HG03175 (cell line): ENCODE results near the gene RAB1A.
"Not testable (repeated sequence)": the region's sequence is repeated elsewhere in the genome, so short reads cannot be mapped to it uniquely, and the experiment has no call there.

Experiments used
- ATAC-seq: cut with Tn5 transposase; IDR thresholded peaks from one replicate; pipeline ENCODE4 v1.9.1; 2021; ENCODE audit warnings: mild to moderate bottlenecking, moderate library complexity; ENCODE audit not compliant: unreplicated experiment

Gene RAB1A

DNA sequence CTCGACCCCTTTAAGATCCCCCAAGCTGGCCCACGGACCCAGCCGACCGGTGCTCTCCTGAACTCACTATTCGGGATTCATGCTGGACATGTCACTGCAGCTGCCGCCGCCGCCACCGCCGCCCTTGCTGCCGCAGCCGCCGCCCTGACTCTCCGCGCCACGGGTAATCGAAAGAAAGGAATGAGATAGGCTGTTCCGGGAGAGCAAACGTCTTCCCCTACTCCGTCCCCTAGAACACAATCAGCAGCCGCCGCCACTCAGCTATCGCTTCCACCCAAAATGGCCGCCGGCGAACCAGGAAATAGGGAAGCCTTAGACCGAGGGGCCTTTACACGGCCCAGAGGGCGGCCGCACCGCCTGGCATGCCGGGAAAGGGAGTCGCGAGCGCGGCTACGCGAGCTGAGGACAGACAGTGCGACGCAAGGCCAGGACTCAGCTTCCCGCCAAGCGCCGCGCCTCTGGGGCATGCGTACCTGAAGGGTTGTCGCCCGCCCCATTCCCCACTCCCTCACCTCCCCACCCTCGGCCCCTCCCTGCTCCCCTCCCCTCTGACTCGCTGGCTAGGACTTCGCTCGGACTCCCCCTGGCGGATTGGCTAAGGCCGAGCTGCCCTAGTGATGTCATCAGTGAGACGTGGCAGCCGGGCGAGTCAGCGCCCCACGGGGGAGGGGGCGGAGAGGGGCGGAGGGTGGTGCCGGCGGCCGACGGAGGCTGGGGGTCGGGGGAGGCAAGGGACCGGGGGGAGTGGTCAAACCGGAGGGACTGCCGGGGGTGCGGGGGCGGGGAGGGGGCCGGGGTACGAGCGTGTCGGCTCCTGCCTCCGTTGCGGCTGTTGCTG is at the start of gene RAB1A:
Gene RAB1A, minus strand, starts transcription at position 281 of the 838 bp plus-strand sequence. Its CDS starts 191 bp downstream, at position 90.
- peak; percentile 97 for ATAC-seq

- ATAC-seq = no peak
Measured at GRCh38 chr2:65177751-65178442, 48.0 kb upstream of the RAB1A start.

DNA sequence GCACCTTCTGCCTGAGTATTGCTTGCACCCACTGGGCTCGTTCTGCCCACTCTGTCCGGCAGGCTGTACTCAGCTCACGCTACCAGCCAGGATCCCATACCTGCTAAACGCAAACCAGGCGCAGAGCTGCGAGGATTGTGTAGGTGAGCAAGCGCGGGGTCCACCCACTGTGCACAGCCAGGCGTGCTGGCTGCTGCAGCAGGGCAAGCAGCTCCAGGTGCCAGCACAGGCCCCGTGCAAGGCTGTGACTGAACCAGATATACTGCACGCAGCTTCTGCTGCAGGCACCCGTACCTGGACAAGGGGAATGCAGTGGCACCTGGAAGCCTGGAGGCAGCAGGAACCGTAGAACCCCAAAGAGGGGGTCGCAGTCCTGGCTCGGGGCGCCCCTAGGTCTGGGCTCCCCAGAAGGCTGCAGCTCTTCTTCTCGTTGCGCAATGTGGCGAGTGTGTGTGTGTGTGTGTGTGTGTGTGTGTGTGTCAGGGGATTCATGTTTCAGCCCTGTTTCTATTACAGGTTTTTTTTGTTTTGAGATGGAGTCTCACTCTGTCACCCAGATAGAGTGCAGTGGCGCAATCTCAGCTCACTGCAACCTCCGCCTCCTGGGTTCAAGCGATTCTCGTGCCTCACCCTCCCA is 46.1 kb upstream of the RAB1A start:
- ATAC-seq = no peak

GRCh38 chr2:65174031-65174430 is 44.1 kb upstream of the RAB1A start:
- not testable (repeated sequence) for ATAC-seq

DNA sequence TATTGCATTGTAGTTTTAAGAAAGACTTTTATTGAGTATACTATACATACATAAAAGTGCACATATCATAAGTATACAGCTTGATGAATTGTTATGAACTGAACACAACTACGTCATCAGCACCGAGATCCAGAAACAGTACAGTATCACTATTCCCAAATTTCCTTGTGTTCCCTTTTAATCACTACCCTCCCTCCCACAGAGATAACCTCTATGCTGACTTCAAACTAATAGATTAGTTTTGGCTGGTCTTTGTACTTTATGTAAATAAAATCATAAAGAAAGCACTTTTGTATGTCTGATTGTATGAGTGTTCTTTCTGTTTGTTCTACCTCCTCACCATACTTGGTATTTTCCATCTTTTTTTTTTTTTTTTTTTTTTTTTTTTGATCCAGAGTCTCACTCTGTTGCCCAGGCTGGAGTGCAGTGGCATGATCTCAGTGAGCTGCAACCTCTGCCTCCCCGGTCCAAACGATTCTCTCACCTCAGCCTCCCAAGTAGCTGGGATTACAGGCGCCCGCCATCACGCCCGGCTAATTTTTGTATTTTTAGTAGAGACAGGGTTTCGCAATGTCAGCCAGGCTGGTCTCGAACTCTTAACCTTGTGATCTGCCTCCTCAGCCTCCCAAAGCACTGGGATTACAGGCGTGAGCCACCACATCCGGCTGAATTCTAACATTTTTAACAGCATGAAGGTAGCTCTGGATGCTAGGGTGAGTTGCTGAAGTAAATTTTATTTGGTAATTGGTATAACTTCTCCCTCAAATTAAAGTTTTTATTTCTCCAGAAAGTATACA is 43.3 kb upstream of the RAB1A start:
- no peak for ATAC-seq

DNA sequence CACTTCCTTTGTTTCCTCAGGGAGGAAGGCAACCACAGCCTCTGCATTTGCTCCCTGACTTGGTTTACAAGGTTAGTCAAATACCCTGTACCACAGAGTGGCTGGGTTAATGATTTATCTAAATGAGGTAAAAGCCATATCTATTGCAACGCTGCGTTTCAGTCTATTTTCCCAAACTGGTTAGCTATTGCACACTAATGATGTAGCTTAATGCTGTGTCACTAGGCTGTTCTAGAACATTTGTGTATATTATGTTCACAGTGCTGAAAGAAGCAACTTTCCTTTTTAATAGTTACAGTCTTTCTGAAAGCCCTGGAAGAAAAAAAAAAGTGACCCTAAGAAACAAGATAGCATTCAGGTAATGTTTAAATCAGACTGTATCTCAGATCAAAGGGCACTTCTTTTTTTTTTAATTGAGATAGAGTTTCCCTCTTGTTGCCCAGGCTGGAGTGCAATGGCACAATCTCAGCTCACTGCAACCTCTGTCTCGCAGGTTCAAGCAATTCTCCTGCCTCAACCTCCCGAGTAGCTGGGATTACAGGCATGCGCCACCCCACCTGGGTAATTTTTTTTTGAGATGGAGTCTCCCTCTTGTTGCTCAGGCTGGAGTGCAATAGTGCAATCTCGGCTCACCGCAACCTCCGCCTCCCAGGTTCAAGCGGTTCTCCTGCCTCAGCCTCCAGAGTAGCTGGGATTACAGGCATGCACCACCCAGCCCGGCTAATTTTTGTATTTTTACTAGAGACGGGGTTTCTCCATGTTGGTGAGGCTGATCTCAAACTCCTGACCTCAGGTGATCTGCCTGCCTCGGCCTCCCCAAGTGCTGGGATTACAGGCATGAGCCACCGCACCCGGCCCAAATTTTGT is 40.9 kb upstream of the RAB1A start:
- not testable (repeated sequence) for ATAC-seq

- no peak for ATAC-seq
Measured at GRCh38 chr2:65169760-65170136, 39.8 kb upstream of the RAB1A start.

- no peak for ATAC-seq
Measured at GRCh38 chr2:65165558-65165957, 35.7 kb upstream of the RAB1A start.

- no peak for ATAC-seq
Measured at GRCh38 chr2:65164426-65164891, 34.6 kb upstream of the RAB1A start.

DNA sequence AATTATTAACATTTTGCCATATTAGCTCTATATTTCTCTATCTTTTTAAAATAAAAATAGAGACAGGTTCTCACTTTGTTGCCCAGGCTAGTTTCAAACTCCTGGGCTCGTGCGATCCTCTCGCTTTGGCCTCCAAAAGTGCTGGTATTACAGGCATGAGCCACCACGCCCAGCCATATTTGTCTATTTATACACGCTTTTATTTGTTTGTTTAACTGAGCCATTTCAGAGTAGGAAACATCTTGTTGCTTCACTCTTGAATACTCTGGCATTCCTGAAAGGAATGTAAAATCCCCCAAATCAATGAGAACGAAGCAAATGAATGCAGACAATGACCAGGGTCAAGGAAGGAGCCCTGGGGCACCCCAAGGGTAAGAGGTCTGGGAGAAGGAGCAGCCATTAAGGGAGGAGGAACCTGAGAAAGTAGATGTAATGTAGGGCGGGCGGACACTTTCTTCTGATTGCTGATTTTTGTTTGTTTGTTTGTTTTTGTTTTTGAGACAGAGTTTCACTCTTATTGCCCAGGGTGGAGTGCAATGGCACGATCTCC is 31.7 kb upstream of the RAB1A start:
- no peak for ATAC-seq

- ATAC-seq = no peak
Measured at GRCh38 chr2:65159906-65160305, 30.0 kb upstream of the RAB1A start.

GRCh38 chr2:65159261-65159660 is 29.4 kb upstream of the RAB1A start:
- ATAC-seq = no peak

GRCh38 chr2:65158557-65158956 is 28.7 kb upstream of the RAB1A start:
- ATAC-seq = no peak

DNA sequence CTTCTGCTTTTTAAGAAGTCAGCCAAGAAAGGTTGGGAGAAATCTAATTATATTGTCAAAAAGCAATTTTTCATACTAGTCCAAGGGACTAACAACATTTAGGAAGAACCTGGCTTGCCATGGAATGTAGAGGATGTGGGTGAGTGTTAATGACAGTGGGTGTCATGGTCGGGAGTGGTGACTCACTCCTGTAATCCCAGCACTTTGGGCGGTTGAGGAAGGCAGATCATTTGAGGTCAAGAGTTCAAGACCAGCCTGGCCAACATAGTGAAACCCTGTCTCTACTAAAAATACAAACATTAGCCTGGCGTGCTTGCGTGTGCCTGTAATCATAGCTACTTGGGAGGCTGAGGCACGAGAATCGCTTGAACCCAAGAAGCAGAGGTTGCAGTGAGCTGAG is 27.9 kb upstream of the RAB1A start:
- ATAC-seq = not testable (repeated sequence)

GRCh38 chr2:65156041-65156440 is 26.1 kb upstream of the RAB1A start:
- no peak for ATAC-seq

GRCh38 chr2:65153515-65153914 is 23.6 kb upstream of the RAB1A start:
- no peak for ATAC-seq

GRCh38 chr2:65146078-65146477 is 16.2 kb upstream of the RAB1A start:
- no peak for ATAC-seq

DNA sequence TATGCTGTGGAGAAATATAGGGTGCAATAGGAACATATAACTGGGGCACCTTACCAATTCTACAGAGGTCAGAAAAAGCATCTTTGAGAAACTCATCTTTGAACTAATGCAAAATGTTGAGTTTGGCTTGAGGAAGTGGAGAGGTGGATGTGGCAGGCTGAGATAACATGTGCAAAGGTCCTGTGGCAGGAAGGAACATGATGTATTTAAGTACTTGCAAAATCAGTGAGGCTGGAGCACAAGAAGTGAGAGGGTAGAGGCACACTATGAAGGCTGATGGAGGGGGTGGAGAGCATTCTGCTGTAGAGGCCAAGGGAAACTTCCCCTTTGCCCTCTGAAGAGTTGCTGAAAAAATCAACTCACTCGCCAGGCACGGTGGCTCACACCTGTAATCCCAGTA is 14.7 kb upstream of the RAB1A start:
- no peak for ATAC-seq

DNA sequence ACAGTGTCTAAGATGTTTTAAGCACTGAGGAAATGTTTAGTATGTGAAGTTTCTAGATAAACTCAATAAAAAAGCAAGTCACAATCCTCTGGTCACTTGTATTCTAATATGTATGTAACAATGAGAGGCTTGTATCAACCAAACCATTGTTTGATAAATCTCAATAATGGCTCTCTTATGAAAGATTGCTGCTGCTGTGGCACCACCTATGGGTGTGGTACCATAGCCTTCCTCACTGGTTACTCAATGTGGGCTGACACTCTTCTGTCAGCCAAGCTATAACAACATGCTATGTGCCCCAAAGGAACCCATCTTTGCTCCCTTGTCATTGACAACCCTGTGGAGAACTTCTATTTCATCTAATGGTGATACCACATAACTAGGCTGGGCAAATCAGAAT is 12.6 kb upstream of the RAB1A start:
- no peak for ATAC-seq
